GM21723 (cell line): ENCODE data around the gene RBMX.
"Not testable (repeated sequence)": the region's sequence is repeated elsewhere in the genome, so short reads cannot be mapped to it uniquely, and the experiment has no call there.

Experiments used
- ATAC-seq: cut with Tn5 transposase; IDR thresholded peaks from one replicate; pipeline ENCODE4 v1.9.1; 2021; ENCODE audit warnings: mild to moderate bottlenecking, moderate library complexity; ENCODE audit not compliant: unreplicated experiment

The RBMX gene

GRCh38 chrX:136880452-136881013 is at the start of gene RBMX:
RBMX (minus strand) TSS chrX:136880725; CDS start chrX:136879427, 1,298 bp downstream.
- ATAC-seq = peak; percentile 96

GRCh38 chrX:136921438-136921837 is 40.9 kb upstream of the RBMX start:
- not testable (repeated sequence) for ATAC-seq

- ATAC-seq = no peak
These were observed 39.5 kb upstream of the RBMX start for GRCh38 chrX:136920001-136920400.

GRCh38 chrX:136916827-136917226 is 36.3 kb upstream of the RBMX start:
- no peak for ATAC-seq

GRCh38 chrX:136911661-136912060 is 31.1 kb upstream of the RBMX start:
- ATAC-seq = not testable (repeated sequence)

- ATAC-seq = no peak
These were observed 30.7 kb upstream of the RBMX start for GRCh38 chrX:136911253-136911652.

GRCh38 chrX:136910565-136911035 is 30.1 kb upstream of the RBMX start:
- no peak for ATAC-seq

- ATAC-seq = peak; percentile 70
These were observed 29.4 kb upstream of the RBMX start for GRCh38 chrX:136909706-136910564.

- peak; percentile 77 for ATAC-seq
These were observed 28.7 kb upstream of the RBMX start for GRCh38 chrX:136909119-136909705.

GRCh38 chrX:136907621-136908020 is 27.1 kb upstream of the RBMX start:
- no peak for ATAC-seq

GRCh38 chrX:136906921-136907510 is 26.5 kb upstream of the RBMX start:
- no peak for ATAC-seq

- not testable (repeated sequence) for ATAC-seq
These were observed 23.5 kb upstream of the RBMX start for GRCh38 chrX:136904067-136904466.

GRCh38 chrX:136900071-136900470 is 19.5 kb upstream of the RBMX start:
- not testable (repeated sequence) for ATAC-seq

- no peak for ATAC-seq
These were observed 18.7 kb upstream of the RBMX start for GRCh38 chrX:136899221-136899620.

GRCh38 chrX:136898752-136899151 is 18.2 kb upstream of the RBMX start:
- not testable (repeated sequence) for ATAC-seq

- ATAC-seq = no peak
These were observed 15.8 kb upstream of the RBMX start for GRCh38 chrX:136896121-136896914.

- no peak for ATAC-seq
These were observed 11.9 kb upstream of the RBMX start for GRCh38 chrX:136892412-136892811.

GRCh38 chrX:136890596-136890995 is 10.1 kb upstream of the RBMX start:
- ATAC-seq = not testable (repeated sequence)

- ATAC-seq = no peak
These were observed 8.7 kb upstream of the RBMX start for GRCh38 chrX:136889269-136889668.

- peak; percentile 21 for ATAC-seq
These were observed 498 bp downstream of the RBMX start for GRCh38 chrX:136880003-136880451.
